ENCODE data around the gene NUP214.

Gene NUP214

DNA sequence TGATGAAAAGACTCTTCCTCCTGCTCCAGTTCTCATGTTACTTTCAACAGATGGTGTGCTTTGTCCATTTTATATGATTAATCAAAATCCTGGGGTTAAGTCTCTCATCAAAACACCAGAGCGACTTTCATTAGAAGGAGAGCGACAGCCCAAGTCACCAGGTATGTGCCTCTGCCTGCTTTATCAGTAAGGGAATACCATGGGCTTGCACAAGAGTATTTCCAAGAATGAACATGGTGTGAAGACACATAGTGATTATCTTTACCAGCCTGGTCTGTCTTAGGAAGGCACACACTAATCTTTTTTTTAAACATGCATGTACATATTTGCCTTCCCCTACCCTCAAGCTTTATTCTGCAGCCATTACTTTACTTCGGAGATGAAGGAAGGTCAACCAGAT, 15.2 kb downstream of the NUP214 start:
- Histone ChIP-seq H3K9me2 (replicated peaks; ENCODE audit: control insufficient read depth, low read length) (no peaks in the 10 kb centered on the region), H3K9me3 (ENCODE audit: control insufficient read depth, insufficient read depth, low read length) (no peaks in the 10 kb centered on the region), H3K4me3 (ENCODE audit: low read length) (no peak overlapping the region), H3K4me2 (ENCODE audit: low read length) (no peak overlapping the region), H3K36me3 (ENCODE audit: control insufficient read depth, low read length) (peaks cover 95% of the 10 kb centered on the region), H3F3A (ENCODE audit: control insufficient read depth, insufficient read depth) (no peaks in the 10 kb centered on the region), H3K4me1 (ENCODE audit: control insufficient read depth, low read length) (no peaks in the 10 kb centered on the region), H3K27me3 (ENCODE audit: control insufficient read depth, low read length) (no peaks in the 10 kb centered on the region), H3K27ac (ENCODE audit: low read depth, low read length) (no peak overlapping the region), H4K20me1 (ENCODE audit: control insufficient read depth, insufficient read depth, low read depth, low read length) (no peaks in the 10 kb centered on the region), H3K79me2 (ENCODE audit: control insufficient read depth, low read length) (0 out of 2 replicates have a peak, but pooled peaks cover 3% of the 10 kb centered on the region)
- TF ChIP-seq, protein P1, sequence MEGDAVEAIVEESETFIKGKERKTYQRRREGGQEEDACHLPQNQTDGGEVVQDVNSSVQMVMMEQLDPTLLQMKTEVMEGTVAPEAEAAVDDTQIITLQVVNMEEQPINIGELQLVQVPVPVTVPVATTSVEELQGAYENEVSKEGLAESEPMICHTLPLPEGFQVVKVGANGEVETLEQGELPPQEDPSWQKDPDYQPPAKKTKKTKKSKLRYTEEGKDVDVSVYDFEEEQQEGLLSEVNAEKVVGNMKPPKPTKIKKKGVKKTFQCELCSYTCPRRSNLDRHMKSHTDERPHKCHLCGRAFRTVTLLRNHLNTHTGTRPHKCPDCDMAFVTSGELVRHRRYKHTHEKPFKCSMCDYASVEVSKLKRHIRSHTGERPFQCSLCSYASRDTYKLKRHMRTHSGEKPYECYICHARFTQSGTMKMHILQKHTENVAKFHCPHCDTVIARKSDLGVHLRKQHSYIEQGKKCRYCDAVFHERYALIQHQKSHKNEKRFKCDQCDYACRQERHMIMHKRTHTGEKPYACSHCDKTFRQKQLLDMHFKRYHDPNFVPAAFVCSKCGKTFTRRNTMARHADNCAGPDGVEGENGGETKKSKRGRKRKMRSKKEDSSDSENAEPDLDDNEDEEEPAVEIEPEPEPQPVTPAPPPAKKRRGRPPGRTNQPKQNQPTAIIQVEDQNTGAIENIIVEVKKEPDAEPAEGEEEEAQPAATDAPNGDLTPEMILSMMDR (IDR thresholded peaks at IDR 0.05; ENCODE audit: low read depth, low read length, poor library complexity, severe bottlenecking): no peak
- no peak for TF ChIP-seq EZH2phosphoT487 (IDR thresholded peaks at IDR 0.05; ENCODE audit: borderline replicate concordance, low read length)

DNA sequence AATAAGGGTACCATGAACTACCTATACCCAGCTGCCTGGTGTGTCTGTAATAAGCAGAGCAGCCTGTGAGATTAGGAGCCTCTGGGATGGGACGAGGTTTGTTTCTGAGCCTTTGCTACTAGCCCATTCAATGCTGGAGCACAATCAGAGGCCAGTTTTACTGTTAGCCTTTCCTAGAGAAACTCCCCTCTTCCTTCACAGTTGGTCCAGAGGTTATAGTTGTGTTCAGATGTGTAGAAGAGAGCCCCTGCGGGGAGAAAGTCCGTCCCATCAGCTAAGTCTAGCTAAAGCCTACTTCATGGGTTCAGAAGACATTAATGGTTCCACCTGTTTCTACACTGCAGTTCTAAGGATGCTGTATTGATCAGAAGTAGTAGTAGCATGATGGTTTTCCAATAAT, 16.8 kb downstream of the NUP214 start:
- H3K27ac ChIP-seq (ENCODE audit: low read depth, low read length): no peak overlapping the region
- H3K9me3 ChIP-seq (ENCODE audit: control insufficient read depth, insufficient read depth, low read length): no peaks in the 10 kb centered on the region
- 0 out of 2 replicates have a peak, but pooled peaks cover 3% of the 10 kb centered on the region for H3K79me2 ChIP-seq (ENCODE audit: control insufficient read depth, low read length)
- no peaks in the 10 kb centered on the region for H3K9me2 ChIP-seq (replicated peaks; ENCODE audit: control insufficient read depth, low read length)
- H3K27me3 ChIP-seq (ENCODE audit: control insufficient read depth, low read length): no peaks in the 10 kb centered on the region
- H3K4me1 ChIP-seq (ENCODE audit: control insufficient read depth, low read length): no peaks in the 10 kb centered on the region
- H3F3A ChIP-seq (ENCODE audit: control insufficient read depth, insufficient read depth): no peaks in the 10 kb centered on the region
- H3K4me3 ChIP-seq (ENCODE audit: low read length): no peak overlapping the region
- H3K4me2 ChIP-seq (ENCODE audit: low read length): no peak overlapping the region
- TF ChIP-seq, protein P1 (IDR thresholded peaks at IDR 0.05; ENCODE audit: low read depth, low read length, poor library complexity, severe bottlenecking): no peak
- TF ChIP-seq EZH2phosphoT487 (IDR thresholded peaks at IDR 0.05; ENCODE audit: borderline replicate concordance, low read length): no peak
- H4K20me1 ChIP-seq (ENCODE audit: control insufficient read depth, insufficient read depth, low read depth, low read length): no peaks in the 10 kb centered on the region
- peaks cover 95% of the 10 kb centered on the region for H3K36me3 ChIP-seq (ENCODE audit: control insufficient read depth, low read length)

DNA sequence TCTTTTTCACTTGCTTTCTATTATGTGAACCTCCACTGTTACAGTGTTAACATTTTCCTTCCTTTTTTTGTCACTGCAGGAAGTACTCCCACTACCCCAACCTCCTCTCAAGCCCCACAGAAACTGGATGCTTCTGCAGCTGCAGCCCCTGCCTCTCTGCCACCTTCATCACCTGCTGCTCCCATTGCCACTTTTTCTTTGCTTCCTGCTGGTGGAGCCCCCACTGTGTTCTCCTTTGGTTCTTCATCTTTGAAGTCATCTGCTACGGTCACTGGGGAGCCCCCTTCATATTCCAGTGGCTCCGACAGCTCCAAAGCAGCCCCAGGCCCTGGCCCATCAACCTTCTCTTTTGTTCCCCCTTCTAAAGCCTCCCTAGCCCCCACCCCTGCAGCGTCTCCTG, 18.8 kb downstream of the NUP214 start:
- no peak overlapping the region for H3K4me3 ChIP-seq (ENCODE audit: low read length)
- TF ChIP-seq, protein P1 (IDR thresholded peaks at IDR 0.05; ENCODE audit: low read depth, low read length, poor library complexity, severe bottlenecking): no peak
- no peak for TF ChIP-seq EZH2phosphoT487 (IDR thresholded peaks at IDR 0.05; ENCODE audit: borderline replicate concordance, low read length)
- no peaks in the 10 kb centered on the region for H3K9me3 ChIP-seq (ENCODE audit: control insufficient read depth, insufficient read depth, low read length)
- H3K9me2 ChIP-seq (replicated peaks; ENCODE audit: control insufficient read depth, low read length): no peaks in the 10 kb centered on the region
- H3K27me3 ChIP-seq (ENCODE audit: control insufficient read depth, low read length): no peaks in the 10 kb centered on the region
- H4K20me1 ChIP-seq (ENCODE audit: control insufficient read depth, insufficient read depth, low read depth, low read length): no peaks in the 10 kb centered on the region
- H3K4me1 ChIP-seq (ENCODE audit: control insufficient read depth, low read length): no peaks in the 10 kb centered on the region
- H3K4me2 ChIP-seq (ENCODE audit: low read length): no peak overlapping the region
- H3F3A ChIP-seq (ENCODE audit: control insufficient read depth, insufficient read depth): no peaks in the 10 kb centered on the region
- 0 out of 2 replicates have a peak, but pooled peaks cover 3% of the 10 kb centered on the region for H3K79me2 ChIP-seq (ENCODE audit: control insufficient read depth, low read length)
- H3K27ac ChIP-seq (ENCODE audit: low read depth, low read length): no peak overlapping the region
- peaks cover 95% of the 10 kb centered on the region for H3K36me3 ChIP-seq (ENCODE audit: control insufficient read depth, low read length)
